DND-41 (cell line): ENCODE results near the gene NAB2.

ENCODE experiments used
- ATAC-seq: fragments of 200-7000 bp; cut with Tn5 transposase; 3 replicates; pipeline ENCODE4 v1.9.1; 2021; ENCODE audit warnings: low read depth; ENCODE audit not compliant: insufficient read depth
- DNase-seq: peaks from one replicate; pipeline ENCODE4 v3.0.0-alpha.2; 2020
- H2AFZ ChIP-seq: 2 replicates; pipeline ENCODE4 v1.6.0; 2012; ENCODE audit warnings: low read depth, low read length
- H3K27ac ChIP-seq: 2 replicates; pipeline ENCODE4 v1.5.1; 2012; ENCODE audit warnings: low read length, inconsistent platforms
- H3K27me3 ChIP-seq: fragments of 200-600 bp; sonication (generic); 2 replicates; pipeline ENCODE4 v1.6.0; 2012; ENCODE audit warnings: low read length, mild to moderate bottlenecking, inconsistent platforms; ENCODE audit not compliant: insufficient read depth, poor library complexity
- H3K36me3 ChIP-seq: 2 replicates; pipeline ENCODE4 v1.5.1; 2012; ENCODE audit warnings: low read length, inconsistent platforms; ENCODE audit not compliant: insufficient read depth
- H3K4me1 ChIP-seq: 2 replicates; pipeline ENCODE4 v1.5.1; 2012; ENCODE audit warnings: mild to moderate bottlenecking, low read length; ENCODE audit not compliant: insufficient read depth
- H3K4me2 ChIP-seq: 2 replicates; pipeline ENCODE4 v1.6.0; 2012; ENCODE audit warnings: mild to moderate bottlenecking, moderate library complexity, low read length, inconsistent platforms; ENCODE audit not compliant: insufficient read depth
- H3K4me3 ChIP-seq, 2 experiments: fragments of 200-600 bp in 1 of 2; shearing (Covaris generic) in 1 of 2; 2 replicates each; pipeline ENCODE4 v1.5.1; 2012 to 2016; ENCODE audit warnings: inconsistent platforms in 2 of 2, low read length in 2 of 2, mild to moderate bottlenecking in 2 of 2, low read depth in 1 of 2, moderate library complexity in 1 of 2
- H3K79me2 ChIP-seq: 2 replicates; pipeline ENCODE4 v1.6.0; 2012; ENCODE audit warnings: low read length, inconsistent platforms; ENCODE audit not compliant: insufficient read depth
- H3K9ac ChIP-seq: 2 replicates; pipeline ENCODE4 v1.6.0; 2012; ENCODE audit warnings: low read depth, mild to moderate bottlenecking, inconsistent platforms, low read length, moderate library complexity
- H3K9me3 ChIP-seq: 2 replicates; pipeline ENCODE4 v1.5.1; 2012; ENCODE audit warnings: low read length, moderate library complexity, mild to moderate bottlenecking, inconsistent platforms; ENCODE audit not compliant: insufficient read depth, severe bottlenecking
- H4K20me1 ChIP-seq: 2 replicates; pipeline ENCODE4 v1.6.0; 2012; ENCODE audit warnings: low read length; ENCODE audit not compliant: insufficient read depth
- EZH2 ChIP-seq: IDR thresholded peaks from 3 replicates; pipeline ENCODE4 v1.6.1; 2012; ENCODE audit warnings: borderline replicate concordance, low read depth, mild to moderate bottlenecking, moderate library complexity, low read length, inconsistent platforms; ENCODE audit not compliant: severe bottlenecking
- TF ChIP-seq, protein P1 (sequence below): IDR thresholded peaks from 2 replicates; pipeline ENCODE4 v1.5.1; 2012; ENCODE audit warnings: borderline replicate concordance, low read length, moderate library complexity, mild to moderate bottlenecking; ENCODE audit not compliant: poor library complexity, severe bottlenecking; ENCODE audit errors: extremely low read depth

Gene NAB2

DNA sequence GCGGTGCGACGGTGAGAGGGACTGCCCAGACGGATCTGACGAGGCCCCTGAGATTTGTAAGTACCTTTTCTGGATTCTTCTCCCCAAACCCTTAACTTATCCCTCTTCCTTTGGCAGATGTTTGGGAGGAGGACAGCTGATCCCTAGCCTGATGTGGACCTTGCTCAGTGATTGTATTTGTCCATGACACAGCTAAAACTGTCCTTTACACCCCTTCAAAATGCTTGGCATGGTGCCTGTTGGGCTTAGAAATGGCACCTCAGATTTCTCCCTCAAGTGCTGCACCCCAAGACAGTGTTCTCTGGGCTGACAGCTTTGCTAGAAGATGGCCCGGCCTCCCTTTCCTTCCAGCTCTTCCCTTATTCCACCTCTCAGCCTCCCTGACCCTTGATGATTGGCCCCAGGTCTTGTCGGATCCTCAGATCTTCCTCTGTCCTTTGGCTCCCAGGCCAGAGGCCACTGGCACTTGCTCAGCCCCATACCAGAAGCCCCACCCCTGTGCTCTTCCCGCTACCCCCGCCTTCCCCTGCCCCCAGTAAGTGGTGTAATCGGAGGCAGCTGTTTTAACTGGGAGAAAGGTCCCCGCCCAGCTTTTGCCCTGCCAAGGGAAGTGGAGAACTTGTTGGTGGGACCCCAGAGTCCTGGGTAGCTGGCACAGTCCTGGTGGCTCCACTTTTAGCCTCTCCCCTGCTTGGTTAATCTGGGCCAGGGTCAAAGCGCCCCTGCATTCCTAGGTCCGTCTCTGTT is 49.8 kb downstream of the NAB2 start:
- Histone ChIP-seq H3K4me2 (no peak overlapping the region), H3K36me3 (no peaks in the 10 kb centered on the region), H2AFZ (no peak overlapping the region), H3K4me3 (no peak overlapping the region), H3K9ac (no peak overlapping the region), H3K9me3 (no peaks in the 10 kb centered on the region), H3K27ac (no peak overlapping the region), H4K20me1 (no peaks in the 10 kb centered on the region), H3K27me3 (no peaks in the 10 kb centered on the region), H3K79me2 (no peaks in the 10 kb centered on the region), H3K4me1 (no peaks in the 10 kb centered on the region)
- no peak for ATAC-seq
- TF ChIP-seq, protein P1, sequence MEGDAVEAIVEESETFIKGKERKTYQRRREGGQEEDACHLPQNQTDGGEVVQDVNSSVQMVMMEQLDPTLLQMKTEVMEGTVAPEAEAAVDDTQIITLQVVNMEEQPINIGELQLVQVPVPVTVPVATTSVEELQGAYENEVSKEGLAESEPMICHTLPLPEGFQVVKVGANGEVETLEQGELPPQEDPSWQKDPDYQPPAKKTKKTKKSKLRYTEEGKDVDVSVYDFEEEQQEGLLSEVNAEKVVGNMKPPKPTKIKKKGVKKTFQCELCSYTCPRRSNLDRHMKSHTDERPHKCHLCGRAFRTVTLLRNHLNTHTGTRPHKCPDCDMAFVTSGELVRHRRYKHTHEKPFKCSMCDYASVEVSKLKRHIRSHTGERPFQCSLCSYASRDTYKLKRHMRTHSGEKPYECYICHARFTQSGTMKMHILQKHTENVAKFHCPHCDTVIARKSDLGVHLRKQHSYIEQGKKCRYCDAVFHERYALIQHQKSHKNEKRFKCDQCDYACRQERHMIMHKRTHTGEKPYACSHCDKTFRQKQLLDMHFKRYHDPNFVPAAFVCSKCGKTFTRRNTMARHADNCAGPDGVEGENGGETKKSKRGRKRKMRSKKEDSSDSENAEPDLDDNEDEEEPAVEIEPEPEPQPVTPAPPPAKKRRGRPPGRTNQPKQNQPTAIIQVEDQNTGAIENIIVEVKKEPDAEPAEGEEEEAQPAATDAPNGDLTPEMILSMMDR: no peak
- TF ChIP-seq EZH2: no peak
- no peak for DNase-seq

DNA sequence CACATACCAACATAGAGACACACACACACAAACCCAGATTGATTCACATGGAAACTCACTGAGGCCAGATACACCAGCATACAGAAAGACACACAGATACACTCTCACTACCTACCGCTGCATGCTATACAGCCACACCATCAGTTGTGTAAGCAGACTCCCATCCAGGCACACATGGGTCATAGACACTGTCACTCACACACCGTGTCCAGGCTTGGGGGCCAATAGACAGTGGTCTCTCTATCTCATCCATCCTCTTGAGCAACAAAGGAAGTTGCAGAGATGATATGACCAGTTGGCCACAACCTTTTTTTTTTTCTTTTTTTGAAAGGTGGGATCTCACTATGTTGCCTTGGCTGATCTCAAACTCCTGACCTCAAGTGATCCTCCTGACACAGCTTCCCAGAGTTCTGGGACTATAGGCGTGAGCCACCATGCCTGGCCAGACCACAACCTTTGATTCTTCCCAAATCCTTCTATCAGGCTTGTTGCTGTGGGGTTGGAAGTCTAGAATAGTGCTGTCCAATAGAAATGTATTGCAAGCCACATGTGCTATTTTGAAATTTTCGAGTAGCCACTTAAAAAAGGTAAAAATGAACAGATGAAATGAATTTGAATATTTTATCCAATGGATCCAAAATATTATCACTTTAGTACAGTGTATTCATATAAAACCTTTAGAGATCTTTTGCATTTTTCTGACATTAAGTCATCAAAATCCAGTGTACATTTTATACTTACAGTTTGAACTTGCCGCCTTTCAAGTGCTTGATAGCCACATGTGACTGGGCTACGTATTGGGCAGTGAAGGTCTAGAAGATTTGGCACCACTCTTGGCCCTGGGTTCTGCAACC is 51.1 kb downstream of the NAB2 start:
- Histone ChIP-seq H3K36me3 (no peaks in the 10 kb centered on the region), H3K4me2 (no peak overlapping the region), H3K9me3 (no peaks in the 10 kb centered on the region), H3K27ac (no peak overlapping the region), H3K79me2 (no peaks in the 10 kb centered on the region), H3K4me3 (no peak overlapping the region), H3K27me3 (no peaks in the 10 kb centered on the region), H2AFZ (no peak overlapping the region), H3K4me1 (no peaks in the 10 kb centered on the region), H3K9ac (no peak overlapping the region), H4K20me1 (no peaks in the 10 kb centered on the region)
- ATAC-seq: no peak
- DNase-seq: no peak
- TF ChIP-seq EZH2: no peak
- TF ChIP-seq, protein P1: no peak

DNA sequence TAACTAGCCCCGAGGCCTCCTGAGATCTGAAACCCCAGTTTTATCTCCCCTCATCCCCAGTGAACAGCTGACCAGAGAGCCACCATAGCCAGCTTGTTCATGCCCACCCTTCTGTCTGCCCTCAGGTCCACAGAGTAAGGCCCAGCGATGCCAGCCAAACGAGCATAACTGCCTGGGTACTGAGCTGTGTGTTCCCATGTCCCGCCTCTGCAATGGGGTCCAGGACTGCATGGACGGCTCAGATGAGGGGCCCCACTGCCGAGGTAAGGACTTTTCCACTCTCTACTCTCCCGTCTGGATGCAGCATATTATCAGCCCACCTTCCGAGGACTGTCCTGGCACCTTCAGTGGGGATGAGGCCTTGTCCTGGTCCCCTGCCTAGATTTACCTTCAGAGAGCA is 52.3 kb downstream of the NAB2 start:
- no peak overlapping the region for H2AFZ ChIP-seq
- no peak overlapping the region for H3K4me3 ChIP-seq
- no peak overlapping the region for H3K27ac ChIP-seq
- H3K36me3 ChIP-seq: no peaks in the 10 kb centered on the region
- ATAC-seq (no peak), DNase-seq (no peak)
- no peak overlapping the region for H3K9ac ChIP-seq
- H3K4me1 ChIP-seq: no peaks in the 10 kb centered on the region
- H4K20me1 ChIP-seq: no peaks in the 10 kb centered on the region
- H3K9me3 ChIP-seq: no peaks in the 10 kb centered on the region
- no peaks in the 10 kb centered on the region for H3K27me3 ChIP-seq
- no peaks in the 10 kb centered on the region for H3K79me2 ChIP-seq
- no peak for TF ChIP-seq EZH2
- TF ChIP-seq, protein P1: no peak
- H3K4me2 ChIP-seq: no peak overlapping the region
